ENCODE results near the gene ALAS1. TPM values are rescaled to one million over a fixed set of nuclear protein-coding genes. Genes with fewer than 3 reads are reported as not detected.

Gene ALAS1
- total RNA-seq, 1 donor from 2014 or later = 56.3 TPM

DNA sequence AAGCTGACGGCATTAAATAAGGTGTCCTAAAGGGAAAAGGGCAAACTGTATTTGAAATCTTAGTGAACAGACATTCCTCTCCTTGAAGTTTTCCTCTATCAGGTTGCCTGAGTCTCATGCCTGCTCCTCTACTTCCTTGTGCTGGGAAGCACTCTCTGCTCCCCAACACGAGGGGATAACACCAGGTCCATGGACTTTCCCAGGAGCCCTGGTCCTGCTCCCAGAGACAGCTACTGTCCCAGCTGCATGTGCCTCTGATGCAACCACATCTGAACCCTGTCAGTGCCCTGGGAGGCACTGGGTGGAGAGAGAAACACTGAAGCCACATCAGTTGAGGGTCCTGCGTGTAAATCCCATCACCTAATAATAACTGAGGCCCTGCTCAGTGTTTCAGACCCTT lies 20.1 kb downstream of the ALAS1 start:
- Histone ChIP-seq H4K20me1 (ENCODE audit: insufficient read depth, low read length) (peaks cover 8% of the 10 kb centered on the region), H3K4me1 (ENCODE audit: insufficient read depth, low read length) (peaks cover 22% of the 10 kb centered on the region), H3K4me2 (ENCODE audit: low read length) (no peak overlapping the region), H3K9ac (ENCODE audit: low read length) (no peak overlapping the region), H3K4me3 (ENCODE audit: insufficient read depth, low read depth, low read length) (no peak overlapping the region), H3K79me2 (ENCODE audit: insufficient read depth, low read length) (no peaks in the 10 kb centered on the region), H3K27ac (ENCODE audit: low read depth, low read length) (no peak overlapping the region), H2AFZ (ENCODE audit: low read depth, low read length) (no peak overlapping the region), H3K27me3 (ENCODE audit: insufficient read depth, low read length) (no peaks in the 10 kb centered on the region), H3K9me3 (ENCODE audit: insufficient read depth, low read depth, low read length) (no peaks in the 10 kb centered on the region), H3K36me3 (ENCODE audit: insufficient read depth, low read length) (peaks cover 10% of the 10 kb centered on the region)
- TF ChIP-seq, protein P1, sequence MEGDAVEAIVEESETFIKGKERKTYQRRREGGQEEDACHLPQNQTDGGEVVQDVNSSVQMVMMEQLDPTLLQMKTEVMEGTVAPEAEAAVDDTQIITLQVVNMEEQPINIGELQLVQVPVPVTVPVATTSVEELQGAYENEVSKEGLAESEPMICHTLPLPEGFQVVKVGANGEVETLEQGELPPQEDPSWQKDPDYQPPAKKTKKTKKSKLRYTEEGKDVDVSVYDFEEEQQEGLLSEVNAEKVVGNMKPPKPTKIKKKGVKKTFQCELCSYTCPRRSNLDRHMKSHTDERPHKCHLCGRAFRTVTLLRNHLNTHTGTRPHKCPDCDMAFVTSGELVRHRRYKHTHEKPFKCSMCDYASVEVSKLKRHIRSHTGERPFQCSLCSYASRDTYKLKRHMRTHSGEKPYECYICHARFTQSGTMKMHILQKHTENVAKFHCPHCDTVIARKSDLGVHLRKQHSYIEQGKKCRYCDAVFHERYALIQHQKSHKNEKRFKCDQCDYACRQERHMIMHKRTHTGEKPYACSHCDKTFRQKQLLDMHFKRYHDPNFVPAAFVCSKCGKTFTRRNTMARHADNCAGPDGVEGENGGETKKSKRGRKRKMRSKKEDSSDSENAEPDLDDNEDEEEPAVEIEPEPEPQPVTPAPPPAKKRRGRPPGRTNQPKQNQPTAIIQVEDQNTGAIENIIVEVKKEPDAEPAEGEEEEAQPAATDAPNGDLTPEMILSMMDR (IDR thresholded peaks at IDR 0.05; ENCODE audit: insufficient read depth, low read depth, low read length) = no peak
- TF ChIP-seq EZH2 (IDR thresholded peaks at IDR 0.05; ENCODE audit: insufficient read depth, low read length) = no peak
- no peak for DNase-seq (ENCODE audit: low read depth)
- H3K4me3 Mint-ChIP-seq (ENCODE audit: unreplicated experiment) = no peak overlapping the region
- no peak overlapping the region for H3K27ac Mint-ChIP-seq (ENCODE audit: unreplicated experiment)
- peaks cover 12% of the 10 kb centered on the region for H3K4me1 Mint-ChIP-seq (ENCODE audit: low read depth, unreplicated experiment)
- peaks cover 13% of the 10 kb centered on the region for H3K36me3 Mint-ChIP-seq (ENCODE audit: low read depth, unreplicated experiment)
- no peak for FAIRE-seq
- peaks cover 2% of the 10 kb centered on the region for H3K27me3 Mint-ChIP-seq (ENCODE audit: low read depth, unreplicated experiment)
- H3K9me3 Mint-ChIP-seq (ENCODE audit: unreplicated experiment) = no peaks in the 10 kb centered on the region

DNA sequence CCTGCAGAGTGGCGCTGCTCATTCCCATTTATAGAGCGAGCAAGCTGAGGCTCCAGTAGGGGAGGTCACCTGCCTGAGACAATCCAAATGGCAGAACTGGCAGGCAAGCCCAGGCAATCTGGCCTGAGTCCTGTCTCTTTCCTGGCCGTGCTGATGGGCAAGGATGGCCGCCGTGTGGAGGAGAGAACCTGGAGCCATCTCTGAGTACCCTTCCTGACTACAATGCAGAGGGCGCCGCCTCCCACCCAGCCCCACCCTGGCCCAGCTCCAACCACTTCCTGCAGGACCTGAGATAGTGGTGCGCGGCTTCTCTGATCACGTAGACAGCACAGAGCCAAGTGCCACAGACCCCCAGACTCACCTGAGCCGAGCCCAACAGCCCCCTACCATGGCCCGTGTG lies 20.5 kb downstream of the ALAS1 start:
- no peak for TF ChIP-seq EZH2 (IDR thresholded peaks at IDR 0.05; ENCODE audit: insufficient read depth, low read length)
- TF ChIP-seq, protein P1 (IDR thresholded peaks at IDR 0.05; ENCODE audit: insufficient read depth, low read depth, low read length) = no peak
- H3K27me3 ChIP-seq (ENCODE audit: insufficient read depth, low read length) = no peaks in the 10 kb centered on the region
- Mint-ChIP-seq H3K9me3 (ENCODE audit: unreplicated experiment) (no peaks in the 10 kb centered on the region), H3K4me3 (ENCODE audit: unreplicated experiment) (no peak overlapping the region), H3K36me3 (ENCODE audit: low read depth, unreplicated experiment) (peaks cover 14% of the 10 kb centered on the region), H3K27ac (ENCODE audit: unreplicated experiment) (no peak overlapping the region), H3K27me3 (ENCODE audit: low read depth, unreplicated experiment) (peaks cover 2% of the 10 kb centered on the region), H3K4me1 (ENCODE audit: low read depth, unreplicated experiment) (peaks cover 12% of the 10 kb centered on the region)
- DNase-seq (ENCODE audit: low read depth) (no peak), FAIRE-seq (no peak)
- H3K27ac ChIP-seq (ENCODE audit: low read depth, low read length) = no peak overlapping the region
- H4K20me1 ChIP-seq (ENCODE audit: insufficient read depth, low read length) = peaks cover 8% of the 10 kb centered on the region
- H2AFZ ChIP-seq (ENCODE audit: low read depth, low read length) = no peak overlapping the region
- peaks cover 6% of the 10 kb centered on the region for H3K36me3 ChIP-seq (ENCODE audit: insufficient read depth, low read length)
- H3K4me3 ChIP-seq (ENCODE audit: insufficient read depth, low read depth, low read length) = no peak overlapping the region
- peaks cover 22% of the 10 kb centered on the region for H3K4me1 ChIP-seq (ENCODE audit: insufficient read depth, low read length)
- H3K9me3 ChIP-seq (ENCODE audit: insufficient read depth, low read depth, low read length) = no peaks in the 10 kb centered on the region
- H3K9ac ChIP-seq (ENCODE audit: low read length) = no peak overlapping the region
- no peak overlapping the region for H3K4me2 ChIP-seq (ENCODE audit: low read length)
- no peaks in the 10 kb centered on the region for H3K79me2 ChIP-seq (ENCODE audit: insufficient read depth, low read length)

DNA sequence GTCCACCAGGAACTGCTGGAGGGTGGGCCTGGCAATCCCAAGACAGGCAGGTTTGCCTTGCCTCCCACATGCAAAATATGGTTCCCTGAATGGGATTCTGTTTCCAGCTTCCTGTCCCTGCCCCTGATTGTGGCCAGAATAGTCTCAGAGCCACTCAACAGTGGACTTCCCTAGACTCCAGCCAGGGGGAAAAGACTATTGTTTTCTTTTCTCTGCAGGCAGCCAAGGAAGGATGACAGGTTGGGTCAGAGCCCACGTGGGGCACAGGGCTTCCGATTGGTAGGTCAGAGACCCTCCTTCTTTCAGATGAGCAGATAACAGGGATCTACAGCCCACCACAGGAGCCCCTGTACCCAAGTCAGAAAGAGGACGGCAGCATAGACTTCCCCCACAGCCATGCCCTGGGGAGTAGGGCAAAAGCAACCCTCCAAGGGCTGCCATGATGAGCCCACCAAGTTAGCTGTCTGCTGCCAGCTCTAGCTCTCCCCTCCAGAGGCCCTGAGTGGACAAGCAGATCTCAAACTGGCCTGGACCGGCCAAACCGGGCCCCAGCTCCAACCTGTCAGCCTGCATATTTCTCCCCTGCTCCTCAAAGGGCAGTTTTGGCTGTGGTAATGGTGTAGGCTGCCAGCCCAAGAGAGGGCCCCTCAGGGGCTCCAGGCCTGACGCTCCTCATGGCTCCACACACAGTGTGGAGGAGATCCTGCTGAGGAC lies 21.1 kb downstream of the ALAS1 start:
- FAIRE-seq = no peak

More for the DNA sequence above, 21.1 kb downstream of the ALAS1 start:
- peaks cover 12% of the 10 kb centered on the region for H3K36me3 Mint-ChIP-seq (ENCODE audit: low read depth, unreplicated experiment)
- Histone ChIP-seq H3K9ac (ENCODE audit: low read length) (no peak overlapping the region), H3K4me1 (ENCODE audit: insufficient read depth, low read length) (peaks cover 22% of the 10 kb centered on the region), H3K27ac (ENCODE audit: low read depth, low read length) (no peak overlapping the region), H3K79me2 (ENCODE audit: insufficient read depth, low read length) (no peaks in the 10 kb centered on the region), H4K20me1 (ENCODE audit: insufficient read depth, low read length) (peaks cover 5% of the 10 kb centered on the region), H3K4me3 (ENCODE audit: insufficient read depth, low read depth, low read length) (no peak overlapping the region), H2AFZ (ENCODE audit: low read depth, low read length) (no peak overlapping the region), H3K9me3 (ENCODE audit: insufficient read depth, low read depth, low read length) (no peaks in the 10 kb centered on the region), H3K27me3 (ENCODE audit: insufficient read depth, low read length) (no peaks in the 10 kb centered on the region), H3K36me3 (ENCODE audit: insufficient read depth, low read length) (peaks cover 5% of the 10 kb centered on the region), H3K4me2 (ENCODE audit: low read length) (no peak overlapping the region)
- DNase-seq (ENCODE audit: low read depth) = no peak
- H3K4me3 Mint-ChIP-seq (ENCODE audit: unreplicated experiment) = peak overlapping the region; percentile 50
- peaks cover 6% of the 10 kb centered on the region for H3K27me3 Mint-ChIP-seq (ENCODE audit: low read depth, unreplicated experiment)
- TF ChIP-seq EZH2 (IDR thresholded peaks at IDR 0.05; ENCODE audit: insufficient read depth, low read length) = no peak
- H3K27ac Mint-ChIP-seq (ENCODE audit: unreplicated experiment) = peak overlapping the region; percentile 26
- H3K9me3 Mint-ChIP-seq (ENCODE audit: unreplicated experiment) = no peaks in the 10 kb centered on the region
- H3K4me1 Mint-ChIP-seq (ENCODE audit: low read depth, unreplicated experiment) = peaks cover 12% of the 10 kb centered on the region
